ENCODE data around the gene MRC2. TPM values are rescaled to one million over a fixed set of nuclear protein-coding genes. Genes with fewer than 3 reads are reported as not detected.

The MRC2 gene
- polyA plus RNA-seq, 2 of the 4 experiments (the other 2 are of a cell fraction) = 20.2 to 57.3 TPM

- no peak overlapping the region for H3K4me2 ChIP-seq
- CTCF ChIA-PET = interaction anchor here (0.8 to 1.8 kb wide), 2 partner anchors 15 to 51 kb away, joined by 3 to 6 read pairs; no protein-coding TSS in a partner anchor
- ATAC-seq = peak in 1 of 2 experiments; percentile 11; a peak in 3 of 6 replicates
- no peak overlapping the region for H3K4me3 ChIP-seq
- no peaks in the 10 kb centered on the region for H3K9me3 ChIP-seq
- FAIRE-seq = no peak
- H3K4me1 ChIP-seq = no peaks in the 10 kb centered on the region
- WGBS (ENCODE audit: missing lambda C conversion rate) = 91% methylated on average over 8 of the region's 8 CpGs
- TF ChIP-seq SMC3 (IDR thresholded peaks at IDR 0.05) (no peak), POLR2AphosphoS2 (conservative IDR thresholded peaks at IDR 0.05; ENCODE audit: low read length) (0 out of 2 replicates have a peak, but pooled peaks have one; percentile 65), CBX2 (IDR thresholded peaks at IDR 0.05; ENCODE audit: borderline replicate concordance, low read depth) (no peak)
- H3K27ac ChIP-seq = no peak overlapping the region
- DNase-seq (ENCODE audit: low read depth in 1 of 2, low spot score in 1 of 2) = no peak
- POLR2A ChIA-PET = no interaction called here
These were observed 10.2 kb upstream of the MRC2 start for GRCh38 chr17:62616993-62617893.

GRCh38 chr17:62617894-62618472 is 9.5 kb upstream of the MRC2 start:
- TF ChIP-seq GATA3 (IDR thresholded peaks at IDR 0.05; ENCODE audit: borderline replicate concordance) = no peak
- no peak for TF ChIP-seq MYC (IDR thresholded peaks at IDR 0.05; ENCODE audit: borderline replicate concordance, low read length)
- no peak for TF ChIP-seq EP300 (IDR thresholded peaks at IDR 0.05)
- no peak for TF ChIP-seq ELK1 (IDR thresholded peaks at IDR 0.05; ENCODE audit: low read depth, low read length)
- TF ChIP-seq PHF8 (IDR thresholded peaks at IDR 0.05; ENCODE audit: borderline replicate concordance, low read depth) = no peak
- TF ChIP-seq RNF2 (IDR thresholded peaks at IDR 0.05; ENCODE audit: borderline replicate concordance, low read depth) = no peak
- no peak for TF ChIP-seq MAZ (IDR thresholded peaks at IDR 0.05; ENCODE audit: borderline replicate concordance, low read depth, low read length)
- TF ChIP-seq RCOR1 (IDR thresholded peaks at IDR 0.05; ENCODE audit: low read depth, low read length) = no peak
- no peak for TF ChIP-seq RFX5 (IDR thresholded peaks at IDR 0.05)
- no peak for TF ChIP-seq CBX2 (IDR thresholded peaks at IDR 0.05; ENCODE audit: borderline replicate concordance, low read depth)
- TF ChIP-seq ZFP36 (IDR thresholded peaks at IDR 0.05; ENCODE audit: borderline replicate concordance, partially characterized antibody) = no peak
- TF ChIP-seq ZNF302 (CRISPR knock-in tag; IDR thresholded peaks at IDR 0.05) = no peak
- TF ChIP-seq PBX3 (IDR thresholded peaks at IDR 0.05) = no peak
- Histone ChIP-seq H3K9me3 (no peaks in the 10 kb centered on the region), H3K4me2 (no peak overlapping the region), H3K4me1 (no peaks in the 10 kb centered on the region), H3K27ac (no peak overlapping the region), H3K4me3 (no peak overlapping the region)
- FAIRE-seq (no peak), ATAC-seq (peak in 1 of 2 experiments; percentile 12; a peak in 3 of 6 replicates), DNase-seq (ENCODE audit: low read depth in 1 of 2, low spot score in 1 of 2) (no peak)
- 90% methylated on average over 6 of the region's 6 CpGs for WGBS (ENCODE audit: missing lambda C conversion rate)
- ChIA-PET POLR2A (no interaction called here), CTCF (interaction anchor here (0.5 to 1.8 kb wide), 3 partner anchors 11 to 25 kb away, joined by 3 to 6 read pairs (median 4); no protein-coding TSS in a partner anchor)

GRCh38 chr17:62618647-62619416 is 8.6 kb upstream of the MRC2 start:
- no peaks in the 10 kb centered on the region for H3K9me3 ChIP-seq
- ATAC-seq (peak; percentile 6 to 14; a peak in 4 of 6 replicates), DNase-seq (ENCODE audit: low read depth in 1 of 2, low spot score in 1 of 2) (no peak), FAIRE-seq (no peak)
- CTCF ChIA-PET = interaction anchor here (0.8 to 1.8 kb wide), 5 partner anchors 10 to 54 kb away, joined by 3 to 6 read pairs (median 3); no protein-coding TSS in a partner anchor
- H3K4me2 ChIP-seq = no peak overlapping the region
- POLR2A ChIA-PET = no interaction called here
- no peak for TF ChIP-seq CTCF (IDR thresholded peaks at IDR 0.05)
- peak in 1 of 2 experiments; percentile 56; a peak in 2 of 4 replicates for TF ChIP-seq CEBPB (IDR thresholded peaks at IDR 0.05)
- no peak overlapping the region for H3K4me3 ChIP-seq
- no peaks in the 10 kb centered on the region for H3K4me1 ChIP-seq
- 92% methylated on average over 17 of the region's 17 CpGs for WGBS (ENCODE audit: missing lambda C conversion rate)
- no peak overlapping the region for H3K27ac ChIP-seq

Data from A549 (cell line).